Measurements from ENCODE around the gene SPTLC1.
"Not testable (repeated sequence)": the region's sequence is repeated elsewhere in the genome, so short reads cannot be mapped to it uniquely, and the experiment has no call there.

SPTLC1 gene

DNA sequence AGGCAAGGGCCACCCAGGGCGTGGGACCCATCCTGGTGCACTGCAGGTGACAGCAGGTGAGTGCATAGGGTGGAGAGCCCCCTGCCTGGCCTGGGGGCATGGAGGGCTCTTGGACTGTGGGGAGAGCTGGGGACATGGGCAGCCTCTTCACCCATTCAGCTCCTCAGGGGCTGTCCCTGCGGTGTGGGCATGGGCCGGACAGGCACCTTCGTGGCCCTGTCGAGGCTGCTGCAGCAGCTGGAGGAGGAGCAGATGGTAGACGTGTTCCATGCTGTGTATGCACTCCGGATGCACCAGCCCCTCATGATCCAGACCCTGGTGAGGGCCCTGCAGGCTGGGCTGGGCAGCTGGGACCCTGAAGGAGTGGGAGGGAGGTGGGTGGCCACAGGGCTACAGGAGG, 20.4 kb upstream of the SPTLC1 start:
- no peaks in the 10 kb centered on the region for H3K36me3 ChIP-seq (ENCODE audit: control insufficient read depth, insufficient read depth, low read length)
- DNase-seq (ENCODE audit: extremely low read depth, insufficient read length), result no peak
- no peak overlapping the region for H3K4me3 ChIP-seq (replicated peaks; ENCODE audit: low read depth, low read length)
- no peaks in the 10 kb centered on the region; the same call in 1 of the 2 replicates for H3K27me3 ChIP-seq (replicated peaks; ENCODE audit: control insufficient read depth, insufficient read depth, low read length)
- TF ChIP-seq, protein P1, sequence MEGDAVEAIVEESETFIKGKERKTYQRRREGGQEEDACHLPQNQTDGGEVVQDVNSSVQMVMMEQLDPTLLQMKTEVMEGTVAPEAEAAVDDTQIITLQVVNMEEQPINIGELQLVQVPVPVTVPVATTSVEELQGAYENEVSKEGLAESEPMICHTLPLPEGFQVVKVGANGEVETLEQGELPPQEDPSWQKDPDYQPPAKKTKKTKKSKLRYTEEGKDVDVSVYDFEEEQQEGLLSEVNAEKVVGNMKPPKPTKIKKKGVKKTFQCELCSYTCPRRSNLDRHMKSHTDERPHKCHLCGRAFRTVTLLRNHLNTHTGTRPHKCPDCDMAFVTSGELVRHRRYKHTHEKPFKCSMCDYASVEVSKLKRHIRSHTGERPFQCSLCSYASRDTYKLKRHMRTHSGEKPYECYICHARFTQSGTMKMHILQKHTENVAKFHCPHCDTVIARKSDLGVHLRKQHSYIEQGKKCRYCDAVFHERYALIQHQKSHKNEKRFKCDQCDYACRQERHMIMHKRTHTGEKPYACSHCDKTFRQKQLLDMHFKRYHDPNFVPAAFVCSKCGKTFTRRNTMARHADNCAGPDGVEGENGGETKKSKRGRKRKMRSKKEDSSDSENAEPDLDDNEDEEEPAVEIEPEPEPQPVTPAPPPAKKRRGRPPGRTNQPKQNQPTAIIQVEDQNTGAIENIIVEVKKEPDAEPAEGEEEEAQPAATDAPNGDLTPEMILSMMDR (IDR thresholded peaks at IDR 0.05; ENCODE audit: insufficient read depth, low read length, poor library complexity, severe bottlenecking), result no peak

DNA sequence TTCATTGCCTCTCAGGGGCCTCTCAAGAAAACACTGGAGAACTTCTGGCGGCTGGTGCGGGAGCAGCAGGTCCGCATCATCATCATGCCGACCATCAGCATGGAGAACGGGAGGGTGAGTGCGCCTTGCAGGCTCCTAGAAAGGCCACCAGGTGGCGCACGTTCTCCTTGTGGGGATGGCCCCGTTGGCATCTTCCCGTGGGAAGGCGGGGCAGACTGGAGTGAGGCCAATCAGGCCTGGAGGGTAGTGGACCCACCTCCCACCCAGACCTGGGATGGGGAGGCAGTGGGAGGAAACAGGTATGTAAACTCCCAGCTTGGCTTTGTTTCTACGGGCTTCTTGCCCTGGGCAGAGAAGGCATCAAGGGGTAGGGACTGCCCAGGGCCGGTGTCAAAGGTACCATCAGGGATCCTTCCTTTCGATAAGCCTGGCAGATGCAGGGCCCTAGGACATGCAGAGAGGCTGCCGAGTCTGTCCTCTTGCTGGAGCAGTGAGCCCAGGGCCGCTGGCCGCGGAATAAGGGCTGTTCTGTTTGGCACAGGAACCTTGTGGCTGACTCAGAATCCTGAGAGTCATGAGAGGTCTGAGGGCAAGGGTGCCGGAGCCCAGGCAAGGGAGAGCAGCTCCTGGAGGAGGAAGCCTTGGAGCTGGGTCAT, 18.9 kb upstream of the SPTLC1 start:
- TF ChIP-seq, protein P1 (IDR thresholded peaks at IDR 0.05; ENCODE audit: insufficient read depth, low read length, poor library complexity, severe bottlenecking), result peak; percentile 98
- no peak overlapping the region for H3K4me3 ChIP-seq (replicated peaks; ENCODE audit: low read depth, low read length)
- no peaks in the 10 kb centered on the region; the same call in 1 of the 2 replicates for H3K27me3 ChIP-seq (replicated peaks; ENCODE audit: control insufficient read depth, insufficient read depth, low read length)
- DNase-seq (ENCODE audit: extremely low read depth, insufficient read length), result peak; percentile 45
- no peaks in the 10 kb centered on the region for H3K36me3 ChIP-seq (ENCODE audit: control insufficient read depth, insufficient read depth, low read length)

DNA sequence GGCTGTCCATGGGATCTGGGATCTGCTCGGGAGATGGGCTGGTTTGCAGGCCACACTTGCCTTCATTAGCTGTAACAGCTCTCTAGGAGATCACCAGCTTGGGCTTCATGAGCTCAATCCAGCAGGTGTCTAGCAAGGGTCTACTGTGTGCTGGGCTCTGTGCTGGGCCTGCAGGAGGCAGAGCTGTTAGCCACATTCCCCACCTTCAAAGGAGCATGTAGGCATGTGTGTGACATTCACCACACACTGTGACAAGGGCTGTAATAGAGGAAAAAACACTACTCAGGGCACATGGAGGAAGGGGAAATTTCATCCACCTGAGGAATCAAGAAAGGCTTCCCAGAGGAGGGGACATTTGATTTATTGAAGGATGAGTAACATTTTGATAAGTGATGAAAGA, 17.7 kb upstream of the SPTLC1 start:
- not testable (repeated sequence) for DNase-seq (ENCODE audit: extremely low read depth, insufficient read length); H3K4me3 ChIP-seq (replicated peaks; ENCODE audit: low read depth, low read length); H3K36me3 ChIP-seq (ENCODE audit: control insufficient read depth, insufficient read depth, low read length); H3K27me3 ChIP-seq (replicated peaks; ENCODE audit: control insufficient read depth, insufficient read depth, low read length)

DNA sequence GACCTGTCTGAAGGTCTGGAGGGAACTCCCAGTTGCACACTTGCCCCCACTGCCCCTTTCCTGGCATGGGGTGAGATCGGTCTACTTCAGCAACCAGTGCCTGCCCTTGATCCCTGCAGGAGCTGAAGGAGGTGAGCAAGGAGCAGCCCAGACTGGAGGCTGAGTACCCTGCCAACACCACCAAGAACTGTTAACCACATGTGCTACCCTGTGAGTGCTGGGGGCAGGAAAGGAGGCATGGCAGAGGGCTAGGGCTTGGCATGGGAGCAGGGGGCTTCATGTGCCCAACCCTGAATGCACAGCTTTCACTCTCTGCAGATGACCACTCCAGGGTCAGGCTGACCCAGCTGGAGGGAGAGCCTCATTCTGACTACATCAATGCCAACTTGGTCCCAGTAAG, 17.3 kb upstream of the SPTLC1 start:
- TF ChIP-seq, protein P1 (IDR thresholded peaks at IDR 0.05; ENCODE audit: insufficient read depth, low read length, poor library complexity, severe bottlenecking), result no peak
- Histone ChIP-seq H3K4me3 (replicated peaks; ENCODE audit: low read depth, low read length) (no peak overlapping the region), H3K27me3 (replicated peaks; ENCODE audit: control insufficient read depth, insufficient read depth, low read length) (no peaks in the 10 kb centered on the region; the same call in 1 of the 2 replicates), H3K36me3 (ENCODE audit: control insufficient read depth, insufficient read depth, low read length) (no peaks in the 10 kb centered on the region)
- no peak for DNase-seq (ENCODE audit: extremely low read depth, insufficient read length)

DNA sequence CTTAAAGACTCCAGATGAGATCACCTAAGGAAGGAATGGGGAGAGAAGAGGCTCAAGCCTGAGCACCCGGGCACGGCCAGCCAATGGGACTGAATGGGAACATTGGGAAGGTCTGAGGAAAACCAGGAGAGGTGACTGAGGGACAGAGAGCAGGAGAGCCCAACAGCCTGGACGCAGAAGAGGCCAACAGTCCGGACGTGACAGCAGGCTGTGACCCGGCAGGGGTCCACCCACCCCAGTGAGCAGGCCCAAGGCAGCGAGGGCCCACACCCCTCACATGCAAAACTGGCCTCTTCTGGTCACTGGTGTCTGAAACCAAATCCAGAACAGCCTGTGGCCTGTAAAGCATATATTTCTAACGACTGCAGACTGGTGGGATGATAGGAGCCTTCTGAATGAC, 7.6 kb upstream of the SPTLC1 start:
- H3K36me3 ChIP-seq (ENCODE audit: control insufficient read depth, insufficient read depth, low read length), result no peaks in the 10 kb centered on the region
- H3K4me3 ChIP-seq (replicated peaks; ENCODE audit: low read depth, low read length), result no peak overlapping the region
- TF ChIP-seq, protein P1 (IDR thresholded peaks at IDR 0.05; ENCODE audit: insufficient read depth, low read length, poor library complexity, severe bottlenecking), result no peak
- DNase-seq (ENCODE audit: extremely low read depth, insufficient read length), result no peak
- no peaks in the 10 kb centered on the region; the same call in 1 of the 2 replicates for H3K27me3 ChIP-seq (replicated peaks; ENCODE audit: control insufficient read depth, insufficient read depth, low read length)

DNA sequence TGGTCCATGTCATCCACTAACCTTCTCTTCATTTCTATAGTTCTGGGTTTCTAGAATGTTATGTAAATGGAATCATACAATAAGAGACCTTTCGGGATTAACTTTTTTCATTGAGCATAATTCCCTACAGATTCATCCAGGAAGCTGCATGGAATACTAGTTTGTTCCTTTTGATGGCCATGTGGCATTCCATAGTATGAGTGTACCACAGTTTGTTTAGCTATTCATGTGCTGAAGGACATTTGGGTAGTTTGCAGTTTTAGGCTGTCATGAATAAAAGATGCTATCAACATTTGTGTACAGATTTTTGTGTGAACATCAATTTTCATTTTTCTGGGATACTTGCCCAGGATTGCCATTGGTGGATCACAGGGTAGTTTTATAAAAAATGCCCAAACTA, 6.8 kb upstream of the SPTLC1 start:
- DNase-seq (ENCODE audit: extremely low read depth, insufficient read length), result no peak
- TF ChIP-seq, protein P1 (IDR thresholded peaks at IDR 0.05; ENCODE audit: insufficient read depth, low read length, poor library complexity, severe bottlenecking), result no peak
- Histone ChIP-seq H3K36me3 (ENCODE audit: control insufficient read depth, insufficient read depth, low read length) (no peaks in the 10 kb centered on the region), H3K27me3 (replicated peaks; ENCODE audit: control insufficient read depth, insufficient read depth, low read length) (no peaks in the 10 kb centered on the region; the same call in 1 of the 2 replicates), H3K4me3 (replicated peaks; ENCODE audit: low read depth, low read length) (no peak overlapping the region)

Measured in GM06990 (cell line).